ACC112 (cell line): ENCODE data around the gene JAK1.
"Not testable (repeated sequence)": the region's sequence is repeated elsewhere in the genome, so short reads cannot be mapped to it uniquely, and the experiment has no call there.

Experiments
- H2AFZ ChIP-seq: fragments of 200-600 bp; sonication (generic); one replicate; pipeline ENCODE4 v1.6.0; 2017; ENCODE audit warnings: antibody characterized with exemption, low read length; ENCODE audit not compliant: unreplicated experiment
- H3K27ac ChIP-seq: fragments of 200-600 bp; sonication (generic); 2 replicates; pipeline ENCODE4 v1.5.1; 2014; ENCODE audit warnings: low read depth, mild to moderate bottlenecking, antibody characterized with exemption, low read length, moderate library complexity
- H3K27me3 ChIP-seq: fragments of 200-600 bp; sonication (generic); 2 replicates; pipeline ENCODE4 v1.6.1; 2014; ENCODE audit warnings: mild to moderate bottlenecking, antibody characterized with exemption, low read length, moderate library complexity, mixed read lengths; ENCODE audit not compliant: insufficient read depth
- H3K36me3 ChIP-seq: fragments of 200-600 bp; sonication (generic); 2 replicates; pipeline ENCODE4 v1.6.1; 2016; ENCODE audit warnings: mild to moderate bottlenecking, antibody characterized with exemption, low read length, moderate library complexity, mixed read lengths; ENCODE audit not compliant: insufficient read depth
- H3K4me1 ChIP-seq: fragments of 200-600 bp; sonication (generic); one replicate; pipeline ENCODE4 v1.6.1; 2016; ENCODE audit warnings: low read length, mixed read lengths; ENCODE audit not compliant: insufficient read depth, unreplicated experiment, control insufficient read depth
- H3K4me3 ChIP-seq: fragments of 200-600 bp; sonication (generic); 2 replicates; pipeline ENCODE4 v1.5.1; 2014; ENCODE audit warnings: mild to moderate bottlenecking, low read depth, low read length
- H3K79me2 ChIP-seq: fragments of 200-600 bp; sonication (generic); one replicate; pipeline ENCODE4 v1.6.0; 2016; ENCODE audit warnings: low read length; ENCODE audit not compliant: control insufficient read depth, unreplicated experiment, insufficient read depth

JAK1 gene

DNA sequence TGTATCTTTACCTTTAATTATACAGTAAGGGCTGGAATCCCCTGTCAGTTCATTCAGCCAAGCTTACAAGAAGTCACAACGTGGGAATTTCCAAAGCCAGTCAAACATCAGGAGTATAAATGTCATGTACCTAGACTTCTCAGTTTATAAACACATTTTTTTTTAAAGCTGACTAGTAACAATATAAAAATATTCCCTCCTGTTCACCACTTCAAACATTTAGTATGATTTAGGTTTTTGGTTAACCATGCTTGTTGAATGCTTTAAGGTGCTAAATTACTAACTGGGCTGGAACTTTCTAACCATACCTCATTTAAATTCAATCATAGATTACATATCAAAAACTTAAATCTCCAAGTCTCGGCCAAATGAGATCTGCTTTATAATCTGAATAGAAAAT, 44.0 kb downstream of the JAK1 start:
- Histone ChIP-seq H2AFZ (no peak overlapping the region), H3K27ac (peak overlapping the region; percentile 68; the same call in 1 of the 2 replicates), H3K36me3 (no peaks in the 10 kb centered on the region), H3K79me2 (peaks cover 78% of the 10 kb centered on the region), H3K4me1 (peaks cover 53% of the 10 kb centered on the region), H3K4me3 (no peak overlapping the region), H3K27me3 (no peaks in the 10 kb centered on the region)

- H2AFZ ChIP-seq, result no peak overlapping the region
- H3K4me3 ChIP-seq, result peak overlapping the region; percentile 11; the same call in 1 of the 2 replicates
- peaks cover 75% of the 10 kb centered on the region for H3K79me2 ChIP-seq
- no peaks in the 10 kb centered on the region for H3K36me3 ChIP-seq
- H3K27ac ChIP-seq, result peak overlapping the region; percentile 68
- H3K4me1 ChIP-seq, result peaks cover 59% of the 10 kb centered on the region
- no peaks in the 10 kb centered on the region for H3K27me3 ChIP-seq
Measured at GRCh38 chr1:64921771-64922170, 44.6 kb downstream of the JAK1 start.

DNA sequence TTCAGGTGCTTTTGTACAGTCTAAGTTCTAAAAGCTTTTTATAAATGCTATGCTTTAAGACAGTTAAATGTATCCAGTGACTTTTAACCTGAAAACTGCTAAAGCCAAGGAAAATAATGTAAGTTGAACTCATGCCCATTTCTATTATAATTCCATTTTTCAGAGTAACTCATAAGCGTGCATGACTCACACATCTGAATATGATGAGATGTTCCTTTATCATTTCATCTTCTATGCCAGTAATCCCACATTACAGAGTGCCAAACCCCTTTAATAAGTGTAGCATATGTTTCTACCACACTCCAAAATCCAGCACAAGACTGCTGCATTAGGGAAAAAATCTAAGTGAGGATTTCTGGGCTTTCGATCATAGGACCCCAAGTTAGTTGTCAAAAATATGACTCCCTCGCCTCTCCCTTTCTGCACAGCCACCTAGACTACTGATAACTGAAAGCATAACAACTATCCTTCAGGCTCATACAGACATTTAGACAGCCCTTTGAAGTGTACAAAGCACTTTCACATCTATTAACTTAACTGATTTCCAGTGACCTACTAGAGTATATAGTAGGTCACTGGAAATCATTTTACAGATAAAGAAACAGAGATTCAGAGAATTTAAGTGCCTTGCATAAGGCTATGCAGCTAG, 45.3 kb downstream of the JAK1 start:
- Histone ChIP-seq H3K27ac (peak overlapping the region; percentile 68), H3K79me2 (peaks cover 75% of the 10 kb centered on the region), H3K4me1 (peaks cover 66% of the 10 kb centered on the region), H3K27me3 (no peaks in the 10 kb centered on the region), H3K36me3 (no peaks in the 10 kb centered on the region), H3K4me3 (peak overlapping the region; percentile 11; the same call in 1 of the 2 replicates), H2AFZ (no peak overlapping the region)

GRCh38 chr1:64919120-64919519, 47.2 kb downstream of the JAK1 start:
- H3K4me3 ChIP-seq, H3K36me3 ChIP-seq, H2AFZ ChIP-seq, H3K27ac ChIP-seq, H3K27me3 ChIP-seq: not testable (repeated sequence)
- peaks cover 72% of the 10 kb centered on the region for H3K79me2 ChIP-seq
- H3K4me1 ChIP-seq, result peaks cover 73% of the 10 kb centered on the region

DNA sequence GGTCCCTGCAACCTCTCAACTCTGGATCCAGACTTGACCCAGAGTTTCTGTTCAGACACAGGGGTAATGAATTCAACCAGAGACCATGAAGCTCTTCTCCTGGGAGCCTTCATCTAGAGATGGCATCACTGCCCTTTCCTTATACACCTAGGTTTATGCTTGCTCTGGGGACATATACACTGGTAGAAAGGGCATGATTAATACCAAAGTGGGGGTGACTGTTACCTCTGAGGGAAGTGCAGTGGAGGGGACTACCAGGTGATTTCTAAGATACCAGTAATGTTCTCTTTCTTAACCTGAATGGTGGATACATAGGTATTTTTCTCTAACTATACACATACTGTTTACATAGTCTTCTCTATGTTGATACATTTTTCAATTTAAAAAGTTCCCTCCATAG, 48.4 kb downstream of the JAK1 start:
- H3K36me3 ChIP-seq, result no peaks in the 10 kb centered on the region
- H2AFZ ChIP-seq, result no peak overlapping the region
- no peaks in the 10 kb centered on the region for H3K27me3 ChIP-seq
- H3K4me1 ChIP-seq, result peaks cover 75% of the 10 kb centered on the region
- peaks cover 71% of the 10 kb centered on the region for H3K79me2 ChIP-seq
- peak overlapping the region; percentile 98 for H3K27ac ChIP-seq
- no peak overlapping the region for H3K4me3 ChIP-seq

DNA sequence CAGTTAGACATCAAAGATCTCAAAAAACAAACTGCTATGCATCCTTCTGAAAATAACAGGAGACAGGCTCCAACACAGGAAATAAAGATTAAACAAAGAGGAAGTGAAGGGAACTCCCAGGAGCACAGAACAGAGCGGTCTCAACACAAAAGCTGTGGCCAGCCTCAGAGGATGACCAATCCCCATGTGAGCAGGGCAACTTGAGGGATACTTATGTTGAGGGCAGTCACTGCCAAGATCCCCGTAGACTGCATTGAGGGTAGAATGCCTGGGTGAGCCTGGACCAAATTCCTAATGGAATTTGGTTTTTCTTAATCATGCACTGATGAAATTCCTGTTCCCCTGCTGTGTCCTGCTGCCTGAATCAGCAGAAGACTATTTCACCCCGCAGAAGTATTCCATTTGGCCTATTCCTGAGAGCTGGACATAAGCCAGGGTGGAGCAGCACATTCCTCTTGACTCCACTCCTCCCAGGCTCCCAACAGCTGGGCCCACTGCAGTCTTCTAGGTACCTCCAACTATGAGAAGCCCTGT, 49.0 kb downstream of the JAK1 start:
- Histone ChIP-seq H3K27me3 (no peaks in the 10 kb centered on the region), H3K79me2 (peaks cover 69% of the 10 kb centered on the region), H2AFZ (no peak overlapping the region), H3K4me1 (peaks cover 73% of the 10 kb centered on the region), H3K4me3 (peak overlapping the region; percentile 45), H3K36me3 (no peaks in the 10 kb centered on the region), H3K27ac (peak overlapping the region; percentile 98)

GRCh38 chr1:64915381-64916274, 50.7 kb downstream of the JAK1 start:
- Histone ChIP-seq H3K27me3 (no peaks in the 10 kb centered on the region), H3K27ac (peak overlapping the region; percentile 98), H3K4me1 (peaks cover 72% of the 10 kb centered on the region), H3K4me3 (no peak overlapping the region), H3K79me2 (peaks cover 66% of the 10 kb centered on the region), H2AFZ (no peak overlapping the region), H3K36me3 (no peaks in the 10 kb centered on the region)

GRCh38 chr1:64913361-64914015, 52.9 kb downstream of the JAK1 start:
- Histone ChIP-seq H3K27ac (peak overlapping the region; percentile 23; the same call in 1 of the 2 replicates), H3K79me2 (peaks cover 73% of the 10 kb centered on the region), H2AFZ (no peak overlapping the region), H3K4me3 (no peak overlapping the region), H3K4me1 (peaks cover 70% of the 10 kb centered on the region), H3K27me3 (no peaks in the 10 kb centered on the region), H3K36me3 (no peaks in the 10 kb centered on the region)

DNA sequence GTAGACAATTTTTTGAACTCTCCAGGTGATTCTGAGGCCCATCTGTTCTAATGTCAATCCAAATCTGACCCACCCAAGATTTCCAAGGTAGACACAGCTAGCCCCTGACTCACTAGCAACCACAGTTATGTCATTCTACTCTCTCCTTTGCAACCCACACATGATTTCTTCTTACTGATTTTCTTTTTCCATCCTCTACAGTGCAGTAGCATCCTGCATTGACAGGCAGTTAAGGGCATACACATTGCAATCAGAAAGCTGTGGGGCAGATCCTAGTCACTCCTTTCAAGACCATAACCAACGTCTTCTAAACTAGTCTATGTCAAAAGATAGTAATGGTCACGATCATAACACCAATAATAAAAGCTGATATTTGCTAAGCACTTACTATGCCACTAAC, 54.2 kb downstream of the JAK1 start:
- H3K27ac ChIP-seq, result peak overlapping the region; percentile 86
- H3K4me1 ChIP-seq, result peaks cover 65% of the 10 kb centered on the region
- H3K27me3 ChIP-seq, result no peaks in the 10 kb centered on the region
- peaks cover 84% of the 10 kb centered on the region for H3K79me2 ChIP-seq
- no peak overlapping the region for H3K4me3 ChIP-seq
- H2AFZ ChIP-seq, result no peak overlapping the region
- H3K36me3 ChIP-seq, result no peaks in the 10 kb centered on the region

DNA sequence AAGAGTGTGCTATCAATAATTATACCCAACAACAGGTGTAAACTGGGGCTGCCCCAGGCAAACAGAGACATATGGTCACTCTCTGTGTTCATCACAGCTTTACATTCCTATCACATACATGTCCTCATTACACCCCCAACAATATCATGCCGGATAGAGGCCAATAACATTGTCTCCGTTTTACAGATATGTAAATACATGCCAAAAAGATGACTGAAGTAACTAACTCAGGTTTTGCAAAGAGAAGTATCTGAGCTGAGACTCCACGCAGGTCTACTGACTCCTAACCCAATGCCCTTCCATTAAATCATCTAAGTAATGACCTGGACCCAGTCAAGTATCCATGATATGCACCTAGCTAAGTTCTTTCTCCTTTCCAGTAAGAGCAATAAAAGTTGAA, 55.0 kb downstream of the JAK1 start:
- Histone ChIP-seq H3K79me2 (peaks cover 82% of the 10 kb centered on the region), H3K36me3 (no peaks in the 10 kb centered on the region)

More for the DNA sequence above, 55.0 kb downstream of the JAK1 start:
- Histone ChIP-seq H3K4me1 (peaks cover 65% of the 10 kb centered on the region), H3K27ac (peak overlapping the region; percentile 86), H3K4me3 (no peak overlapping the region), H2AFZ (no peak overlapping the region), H3K27me3 (no peaks in the 10 kb centered on the region)
